ENCODE data around the gene MAEL.

The MAEL gene

DNA sequence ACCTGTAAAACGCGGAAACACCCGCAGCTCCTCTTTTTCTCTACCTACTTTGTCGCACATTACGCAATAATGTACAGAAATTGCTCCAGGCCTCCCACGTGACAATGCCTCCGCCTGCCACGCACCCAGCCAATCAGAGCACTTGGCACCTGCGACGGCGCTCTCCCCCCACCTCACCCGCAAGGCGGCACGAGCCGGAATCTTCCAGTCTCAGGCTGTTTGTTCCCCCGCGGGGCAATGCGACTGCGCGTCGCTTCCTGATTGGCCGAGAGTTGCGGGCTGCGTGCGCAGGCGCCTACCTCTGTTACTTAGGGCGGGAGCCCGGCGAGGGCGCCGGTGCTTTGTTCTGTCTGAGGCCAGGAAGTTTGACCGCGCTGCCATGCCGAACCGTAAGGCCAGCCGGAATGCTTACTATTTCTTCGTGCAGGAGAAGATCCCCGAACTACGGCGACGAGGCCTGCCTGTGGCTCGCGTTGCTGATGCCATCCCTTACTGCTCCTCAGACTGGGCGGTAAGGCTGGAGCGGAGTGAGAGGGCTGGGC lies at the start of gene MAEL:
Gene MAEL (plus strand): TSS at position 307 of the 542 bp plus-strand sequence. CDS start 73 bp downstream, at position 380.
- no peak for DNase-seq

DNA sequence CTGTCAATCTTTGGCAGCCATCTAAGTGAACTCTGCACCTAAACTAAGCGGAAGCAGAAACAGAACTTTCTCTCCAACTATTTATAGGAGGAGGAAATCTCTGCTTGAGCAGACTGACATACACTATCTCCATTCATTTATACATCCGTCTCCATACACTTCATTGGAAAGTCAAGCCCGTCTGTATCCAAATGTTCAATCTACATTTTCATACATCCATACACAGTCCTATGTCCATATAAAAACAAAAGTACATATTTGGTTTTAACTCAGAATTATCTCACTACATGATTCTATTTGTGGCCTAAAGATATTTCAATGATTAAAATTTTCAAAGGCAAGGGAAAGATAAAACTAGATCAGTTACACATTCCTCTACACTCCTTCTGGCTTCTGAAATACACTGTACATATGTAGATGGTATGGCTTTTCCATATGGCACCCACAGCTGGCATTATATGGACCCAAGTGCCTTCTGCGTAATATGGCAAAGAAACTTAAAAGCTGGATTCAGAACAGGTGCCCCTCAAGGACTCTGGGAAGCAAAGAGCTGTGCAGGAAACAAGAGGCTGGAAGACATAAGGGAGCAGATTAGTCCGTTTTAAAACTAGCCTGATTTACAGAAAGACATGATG lies 49.2 kb upstream of the MAEL start:
- DNase-seq, result no peak

DNA sequence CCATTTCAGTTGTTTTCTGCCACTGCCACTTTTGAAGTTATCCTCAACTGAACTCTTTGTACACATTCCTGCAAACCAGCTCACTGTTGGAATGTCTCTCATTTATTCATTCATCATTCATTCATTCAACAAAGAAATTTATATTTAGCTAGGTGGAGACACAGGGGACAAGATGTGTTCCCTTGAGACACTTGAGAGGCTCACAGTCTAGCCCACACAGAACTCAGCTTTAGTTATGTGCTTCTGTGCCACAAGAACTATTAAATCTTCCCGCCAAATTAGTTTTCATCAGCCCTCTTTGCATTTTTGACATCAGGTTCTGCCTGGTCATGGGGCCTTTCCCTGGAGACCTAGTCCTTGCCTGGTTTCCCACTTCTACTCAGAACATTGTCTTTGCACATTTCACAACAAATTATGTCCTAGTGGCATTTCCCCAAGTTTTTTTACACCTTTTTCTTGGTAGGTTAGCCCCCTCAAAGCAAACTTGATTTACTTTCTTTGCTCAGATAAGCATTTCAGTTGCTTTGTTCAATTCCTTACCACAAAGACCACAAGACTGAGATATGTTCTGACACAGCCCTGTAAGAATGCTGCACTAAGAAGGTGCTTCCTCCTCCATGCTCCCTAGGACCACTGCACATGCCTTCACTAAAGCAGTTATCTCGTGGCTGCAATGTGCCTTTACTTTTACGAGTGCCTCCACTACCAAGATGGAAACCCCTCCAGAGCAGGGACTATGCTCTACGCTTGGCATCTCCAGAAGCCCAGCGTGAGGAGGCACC lies 44.7 kb upstream of the MAEL start:
- DNase-seq, result no peak

DNA sequence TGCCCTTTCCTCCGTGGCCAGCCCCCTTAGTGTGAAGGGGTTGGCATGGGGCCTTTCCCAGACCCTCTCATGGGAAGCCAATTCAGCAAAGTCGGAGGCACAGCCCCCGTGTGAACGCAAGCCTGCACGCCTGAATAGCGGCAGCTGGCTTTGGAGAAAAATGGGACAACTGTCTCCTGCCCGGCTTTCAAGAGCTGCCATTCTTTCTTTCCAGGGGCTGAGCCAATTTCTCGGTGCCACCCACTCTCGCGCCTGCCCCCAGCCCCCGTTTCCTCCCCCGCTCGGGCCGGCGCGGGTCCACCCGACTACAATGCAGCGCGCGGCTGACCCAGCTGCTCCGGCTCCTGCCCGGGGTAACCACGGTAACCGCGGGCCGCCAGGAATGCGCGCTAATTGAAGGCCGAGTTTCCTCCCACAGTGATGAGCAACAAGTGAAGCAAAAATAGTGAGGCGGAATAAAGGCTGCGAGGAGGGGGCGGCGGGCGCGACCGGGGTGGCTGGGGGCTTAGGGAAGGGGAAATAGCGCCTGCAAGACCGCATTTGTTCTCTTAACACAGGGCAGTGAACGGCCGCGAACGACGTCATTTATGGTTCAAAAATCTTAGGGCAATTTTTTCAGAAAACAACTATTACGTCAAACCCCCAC lies 41.6 kb upstream of the MAEL start:
- peak; percentile 14 to 43 for DNase-seq

DNA sequence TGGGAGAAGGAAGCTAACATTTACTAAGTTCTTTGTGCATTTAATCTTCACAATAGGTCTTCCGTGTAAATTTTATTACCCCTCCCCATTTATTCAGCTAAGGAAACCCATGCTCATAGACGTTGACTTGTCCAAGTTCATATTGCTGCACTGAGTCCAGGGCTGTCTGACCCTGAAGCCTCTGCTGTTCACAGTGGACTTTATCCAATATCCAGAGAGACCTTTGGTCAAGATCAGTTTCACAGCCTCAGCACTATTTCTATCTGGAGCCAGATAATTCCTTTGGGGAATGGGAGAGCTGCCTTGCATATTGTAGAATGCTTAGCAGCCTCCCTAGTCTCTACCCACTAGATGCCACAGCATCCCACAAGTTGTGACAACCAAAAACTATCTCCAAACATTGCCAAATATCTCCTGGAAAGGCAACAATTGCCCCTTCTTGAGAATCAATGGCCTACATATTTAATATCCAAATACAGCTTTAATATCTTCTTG lies 40.2 kb upstream of the MAEL start:
- DNase-seq, result no peak

DNA sequence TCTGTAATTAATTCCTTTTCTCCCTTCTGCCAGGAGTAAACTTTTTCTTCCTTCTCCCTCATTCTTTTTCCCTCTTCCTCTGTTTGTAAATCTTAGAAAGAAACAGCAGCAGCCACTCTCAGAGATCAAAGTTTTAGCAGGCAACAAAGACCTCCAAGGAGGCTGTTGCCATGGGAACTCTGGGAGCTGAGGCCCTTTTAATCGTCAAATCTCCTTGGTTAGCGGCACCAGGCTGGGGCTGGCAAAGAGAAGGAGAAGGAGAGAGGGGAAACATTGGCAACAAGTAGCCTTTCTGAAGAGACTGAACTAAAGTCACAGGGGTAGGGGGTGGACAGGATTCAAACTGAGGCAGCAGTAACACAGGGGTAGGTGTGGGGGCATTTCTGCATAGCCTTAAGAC lies 38.9 kb upstream of the MAEL start:
- no peak for DNase-seq

DNA sequence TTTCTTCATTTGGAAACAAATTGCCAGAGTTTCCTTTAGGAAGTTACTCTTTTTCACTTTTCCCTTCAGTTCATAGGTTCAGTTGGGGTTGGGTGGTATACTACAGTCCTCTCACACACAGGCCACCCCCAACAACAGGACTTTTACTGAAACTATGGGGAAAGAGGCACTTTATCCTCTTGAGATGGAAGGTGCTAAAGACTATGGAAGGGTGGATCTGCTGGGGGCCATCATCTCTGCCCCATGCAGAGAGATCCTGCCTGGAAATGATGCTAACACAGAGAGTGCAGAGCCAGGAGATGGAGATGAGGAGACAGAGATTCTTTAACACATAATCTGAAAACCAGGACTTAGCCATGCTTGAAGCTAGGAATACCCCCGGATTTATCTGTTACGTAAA lies 38.0 kb upstream of the MAEL start:
- DNase-seq, result no peak

DNA sequence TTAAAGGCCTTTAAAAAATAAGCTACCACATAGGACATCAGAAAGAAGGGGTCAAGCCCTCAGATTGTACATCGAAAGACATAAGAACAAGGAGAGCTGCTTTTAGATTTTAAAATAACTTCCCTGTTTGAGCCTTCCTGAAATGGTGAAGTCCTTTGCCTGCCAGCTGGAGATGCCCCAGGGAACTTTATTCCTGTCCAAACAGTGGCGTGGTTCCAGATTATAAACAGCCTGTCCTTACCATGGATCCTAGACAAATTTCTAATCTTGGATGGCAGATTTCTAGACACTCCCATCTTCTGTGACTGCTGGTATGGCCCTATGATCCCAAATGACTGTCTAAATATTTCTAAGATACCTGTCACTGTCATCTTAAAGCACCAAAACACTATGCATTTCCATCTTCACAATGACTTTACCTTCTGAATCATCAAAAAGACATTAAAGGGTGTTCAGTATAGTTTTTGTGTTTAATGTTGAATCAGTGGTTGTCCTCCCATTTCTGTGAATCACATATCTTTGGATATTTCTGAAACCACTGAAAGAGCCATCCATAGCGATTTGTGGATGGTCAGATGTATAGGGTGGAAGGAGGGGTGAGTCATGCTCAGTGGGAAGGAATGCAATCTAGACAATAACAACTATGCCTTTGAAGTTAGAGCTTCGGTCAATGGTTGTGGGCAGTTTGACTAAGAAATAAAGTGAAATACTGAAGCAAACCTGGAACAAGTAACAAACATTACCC lies 36.9 kb upstream of the MAEL start:
- DNase-seq, result no peak

DNA sequence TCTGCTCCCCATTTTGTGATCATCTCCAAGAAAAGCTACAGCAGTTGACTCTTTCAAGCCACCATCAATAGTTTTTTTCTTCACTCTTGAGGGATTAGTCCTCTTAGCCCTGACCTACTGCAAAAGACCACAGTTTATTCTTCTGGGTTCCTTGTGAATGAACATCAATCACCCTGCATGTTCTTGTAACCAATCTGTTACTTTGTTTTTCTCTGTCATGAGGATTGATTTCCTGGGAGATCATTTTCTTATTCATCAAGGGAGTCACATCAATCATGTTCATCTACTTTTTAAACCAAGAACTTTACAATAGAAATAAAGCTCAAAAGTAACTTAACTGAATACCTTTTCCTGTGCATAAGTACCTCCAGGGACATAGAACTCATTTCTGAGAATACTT lies 35.6 kb upstream of the MAEL start:
- no peak for DNase-seq

DNA sequence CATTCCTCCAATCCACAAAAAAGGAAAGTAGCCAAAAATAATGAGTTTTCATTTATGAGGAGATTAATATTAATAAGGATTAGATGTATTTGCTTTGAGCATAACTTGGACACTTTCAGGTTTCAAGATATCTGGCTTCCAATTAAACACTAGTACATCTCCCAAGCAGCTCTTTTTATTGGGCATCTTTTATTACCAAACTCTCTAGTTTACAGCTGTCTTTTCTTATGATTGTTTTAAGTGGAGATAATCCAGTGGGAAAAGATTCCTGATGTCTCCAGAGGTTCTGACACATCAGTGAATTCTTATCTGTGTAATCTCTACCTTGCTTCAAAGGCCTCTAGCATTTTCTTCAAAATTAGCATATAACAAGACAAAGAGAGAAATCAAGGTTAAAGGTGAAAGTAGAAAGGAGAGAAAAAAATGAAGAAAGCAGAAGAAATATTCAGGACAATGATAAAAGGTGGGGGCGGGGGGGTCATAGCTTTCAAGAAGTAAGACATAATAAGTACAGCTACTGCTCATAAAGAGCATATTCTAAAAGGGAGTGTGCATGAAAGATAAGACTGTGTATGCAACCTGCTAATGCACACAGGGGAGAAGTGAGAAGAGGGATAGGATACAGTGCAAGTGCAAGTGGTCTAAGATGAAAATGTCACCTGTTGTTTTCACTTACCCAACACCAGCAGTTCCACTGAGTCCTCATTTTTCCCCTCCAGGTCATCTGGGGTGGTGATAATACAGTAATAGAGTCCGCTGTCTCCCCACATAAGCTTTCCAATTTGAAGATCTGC lies 32.8 kb upstream of the MAEL start:
- DNase-seq, result no peak

DNA sequence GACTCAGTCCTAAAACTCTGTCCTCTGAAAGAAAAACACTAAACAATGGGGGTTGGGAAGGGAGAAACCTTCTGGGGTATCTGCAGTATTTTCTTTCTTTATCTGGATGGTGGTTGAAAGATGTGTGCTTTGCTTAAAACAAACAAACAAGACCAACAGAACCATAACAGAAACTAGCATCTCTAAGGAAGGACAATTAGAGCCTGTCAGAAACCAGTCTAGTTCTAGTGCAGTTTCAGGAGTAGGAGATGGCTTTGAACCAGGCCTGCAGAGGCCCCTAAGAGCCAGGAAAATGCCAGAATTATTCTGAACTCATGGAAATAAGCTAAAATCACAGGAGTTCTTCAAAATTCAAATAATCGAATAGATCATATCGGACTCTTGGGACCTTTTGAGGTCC lies 32.2 kb upstream of the MAEL start:
- no peak for DNase-seq

DNA sequence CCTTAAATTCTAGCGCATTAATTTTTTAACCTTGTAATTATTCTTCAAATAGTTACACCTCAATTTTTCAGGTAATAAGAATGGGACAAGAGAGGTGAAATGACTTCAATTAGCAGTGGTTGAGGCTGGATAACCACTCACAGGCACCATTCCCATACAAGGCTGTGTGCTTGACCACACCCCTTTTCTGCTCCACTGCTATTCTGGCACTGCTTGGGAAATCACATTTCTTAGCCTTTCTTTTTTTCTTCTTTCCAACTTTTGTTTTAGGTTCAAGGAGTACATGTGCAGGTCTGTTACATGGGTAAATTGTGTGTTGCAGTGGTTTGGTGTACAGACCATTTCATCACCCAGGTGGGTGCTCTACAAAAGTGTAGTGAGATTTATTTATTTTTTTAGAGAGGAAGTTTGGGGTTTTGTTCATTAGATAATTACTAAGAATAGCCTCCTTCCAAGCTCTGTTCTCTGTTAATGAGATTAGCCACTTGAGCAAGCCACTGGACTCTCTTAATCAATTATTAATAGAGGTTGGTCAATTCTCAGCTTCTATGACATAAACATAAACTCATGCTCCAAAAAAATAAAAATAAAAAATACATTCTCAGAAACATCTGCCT lies 28.1 kb upstream of the MAEL start:
- DNase-seq, result no peak

DNA sequence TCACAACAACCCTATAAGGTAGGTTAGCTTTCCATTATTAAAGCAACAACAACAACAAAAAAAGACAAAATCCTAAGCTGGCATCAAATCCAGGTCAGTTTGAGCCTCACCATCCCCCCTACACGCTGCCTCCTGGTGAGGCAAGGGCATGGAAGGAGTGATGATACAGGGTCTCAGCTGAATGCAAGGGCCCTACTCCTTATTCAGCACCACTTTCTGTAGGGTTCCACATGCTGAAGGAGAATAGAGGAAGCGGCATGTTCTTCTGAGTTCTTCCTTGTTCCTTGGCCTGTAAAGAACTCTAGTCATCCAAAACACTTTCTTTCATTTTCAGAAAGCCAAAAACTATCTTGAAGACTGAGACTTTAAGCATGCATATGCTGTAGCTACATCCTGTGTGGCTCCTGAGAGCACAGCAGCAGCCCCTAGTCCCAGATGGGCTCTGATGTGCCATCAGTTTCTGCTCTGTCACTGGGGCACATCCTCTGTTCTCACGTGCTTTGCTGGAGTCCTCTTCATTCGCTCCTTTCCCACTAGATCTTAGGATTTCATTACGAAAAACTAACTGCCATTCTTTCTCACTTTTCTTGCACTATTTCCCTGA lies 19.9 kb upstream of the MAEL start:
- DNase-seq, result no peak

DNA sequence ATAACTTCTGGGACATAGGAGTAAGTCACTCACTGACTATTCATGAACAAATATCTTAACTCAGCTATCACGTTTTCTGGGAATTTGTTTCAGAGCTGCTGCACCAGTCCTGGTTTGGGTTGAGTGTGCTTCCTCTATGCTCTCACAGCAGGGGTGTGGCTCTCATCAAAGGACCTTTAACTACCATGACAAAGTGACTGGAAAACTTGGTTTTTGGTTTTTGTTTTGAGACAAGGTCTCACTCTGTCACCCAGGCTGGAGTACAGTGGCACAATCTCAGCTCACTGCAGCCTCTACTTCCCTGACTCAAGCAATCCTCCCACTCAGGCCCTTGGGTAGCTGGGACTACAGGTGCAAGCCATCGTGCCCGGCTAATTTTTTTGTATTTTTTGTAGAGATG lies 17.8 kb upstream of the MAEL start:
- DNase-seq, result no peak

DNA sequence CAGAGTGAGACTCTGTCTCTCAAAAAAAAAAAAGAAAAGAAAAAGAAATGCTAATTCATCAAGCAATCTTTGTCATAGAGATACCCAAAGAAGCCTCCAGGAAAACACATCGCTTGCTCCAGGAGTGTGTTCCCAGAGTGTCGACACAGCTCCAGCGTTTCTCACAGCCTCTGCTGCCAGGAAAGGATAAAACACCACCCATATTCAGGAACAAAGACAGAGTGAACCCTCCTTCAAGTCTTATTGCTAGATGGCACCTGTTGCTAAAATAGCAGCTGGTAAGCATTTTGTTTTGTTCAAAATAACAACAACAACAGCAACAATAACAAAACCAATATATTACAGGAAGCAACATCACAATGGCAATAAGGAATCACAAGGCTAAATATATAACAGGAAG lies 16.9 kb upstream of the MAEL start:
- no peak for DNase-seq

DNA sequence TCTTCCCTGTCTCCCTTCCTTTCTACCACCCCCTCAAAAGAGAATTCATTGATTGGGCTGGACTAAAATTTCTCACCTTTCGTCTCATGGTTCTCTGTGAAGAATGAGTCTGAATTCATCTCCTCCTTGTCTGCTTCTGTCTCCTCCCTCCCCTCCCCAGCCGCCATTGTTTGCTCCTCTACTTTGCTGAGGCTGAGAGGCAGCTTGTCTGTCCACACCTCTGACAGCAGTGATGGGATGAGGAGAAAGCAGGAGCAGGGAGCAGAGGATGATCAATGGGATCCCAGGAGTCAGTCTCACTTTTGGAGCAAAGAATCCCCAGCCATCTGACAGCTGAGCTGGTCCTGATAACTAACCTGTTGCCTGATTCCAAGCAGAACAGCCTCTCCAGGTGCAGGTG lies 16.3 kb upstream of the MAEL start:
- DNase-seq, result no peak

DNA sequence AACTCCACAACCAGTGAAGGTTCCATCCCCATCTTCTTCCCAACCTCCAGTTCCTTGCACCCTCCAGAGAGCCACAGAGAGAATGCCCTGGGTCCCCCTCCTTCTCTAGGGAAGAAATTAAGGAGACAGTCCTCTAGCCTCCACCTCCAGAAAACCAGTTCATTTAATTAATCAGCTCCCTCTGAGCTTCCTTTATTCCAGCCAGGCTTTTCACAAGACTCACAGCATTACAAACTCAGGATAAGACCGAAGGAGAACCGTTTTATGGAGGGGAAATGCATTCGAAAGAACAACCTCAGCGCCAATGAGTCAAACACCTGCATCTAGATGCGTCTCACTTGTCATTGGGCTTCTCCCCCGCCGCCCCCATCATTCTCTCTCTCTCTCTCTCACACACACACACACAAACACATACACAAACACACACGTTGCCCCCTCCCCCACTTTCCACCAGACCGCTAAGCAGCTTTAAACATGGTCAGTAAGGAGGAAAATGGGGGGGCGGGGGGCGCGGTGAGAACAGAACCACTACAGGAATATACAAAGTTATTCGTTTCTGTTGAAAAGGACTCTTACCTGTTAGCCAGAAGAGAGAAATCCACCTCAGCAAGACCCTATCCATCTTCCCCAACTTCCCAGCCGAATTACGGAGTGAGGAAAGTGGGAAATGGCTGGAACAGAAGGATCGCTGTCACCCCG lies 14.3 kb upstream of the MAEL start:
- no peak for DNase-seq

DNA sequence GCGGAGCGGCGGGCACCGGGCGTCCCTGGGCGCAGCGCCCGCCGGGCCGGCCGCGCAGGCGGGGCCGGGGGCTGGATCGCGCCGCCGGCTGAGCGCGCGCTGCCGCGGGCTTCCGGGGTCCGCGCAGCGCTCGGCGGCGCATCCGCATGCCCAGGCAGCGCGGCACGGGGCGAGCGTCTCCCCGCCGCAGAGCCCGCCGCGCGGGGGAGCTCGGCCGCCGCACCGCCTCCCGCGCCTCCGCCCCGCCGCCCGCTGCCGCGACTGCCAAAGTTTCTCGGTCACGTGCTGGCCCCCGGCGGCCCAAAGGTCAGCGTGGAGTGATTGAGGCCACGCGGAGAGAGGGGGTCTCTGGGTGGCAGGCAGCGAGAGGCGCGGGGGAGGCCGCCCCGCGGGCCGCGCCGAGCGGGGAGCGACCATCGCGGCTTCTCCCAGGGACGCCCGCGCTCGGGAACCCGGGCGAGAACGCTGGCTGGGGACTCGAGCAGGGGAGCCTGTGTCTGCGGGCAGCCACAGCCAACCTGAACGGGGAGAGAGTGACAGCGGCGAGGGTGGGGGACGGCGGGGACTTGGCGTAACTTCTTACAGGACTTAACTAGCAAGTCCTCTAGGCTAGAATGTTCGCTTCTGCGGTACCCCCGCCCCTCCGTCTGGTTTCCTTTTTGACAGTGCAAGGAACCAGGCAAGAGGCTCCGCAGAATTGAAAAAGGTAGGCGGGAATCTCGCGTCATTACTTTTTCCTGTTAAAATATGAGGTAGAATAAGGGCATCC lies 13.5 kb upstream of the MAEL start, which contains the start of gene ILDR2:
Gene ILDR2 (minus strand): TSS at position 180 of the 769 bp plus-strand sequence. CDS start 272 bp downstream, outside the sequence.
- DNase-seq, result peak; percentile 29 to 45

DNA sequence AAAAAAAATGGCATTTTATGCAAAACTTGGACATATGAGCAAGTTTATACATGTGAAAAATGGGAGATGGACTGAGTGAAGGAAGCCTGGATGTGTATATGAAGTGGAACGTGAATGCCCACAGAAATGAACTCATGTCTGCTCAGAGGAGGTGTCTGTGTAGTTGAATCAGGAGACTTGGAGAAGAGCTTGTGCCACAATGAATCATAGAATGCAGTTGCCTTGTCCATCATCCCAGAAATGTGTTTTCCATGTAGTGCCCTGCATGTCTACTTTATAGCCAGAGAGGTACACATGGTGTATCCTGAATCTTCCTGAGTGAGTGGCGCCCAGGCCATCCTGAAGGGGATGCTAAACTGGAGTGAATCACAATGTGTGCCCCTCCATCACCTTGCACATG lies 11.1 kb upstream of the MAEL start:
- DNase-seq, result no peak

DNA sequence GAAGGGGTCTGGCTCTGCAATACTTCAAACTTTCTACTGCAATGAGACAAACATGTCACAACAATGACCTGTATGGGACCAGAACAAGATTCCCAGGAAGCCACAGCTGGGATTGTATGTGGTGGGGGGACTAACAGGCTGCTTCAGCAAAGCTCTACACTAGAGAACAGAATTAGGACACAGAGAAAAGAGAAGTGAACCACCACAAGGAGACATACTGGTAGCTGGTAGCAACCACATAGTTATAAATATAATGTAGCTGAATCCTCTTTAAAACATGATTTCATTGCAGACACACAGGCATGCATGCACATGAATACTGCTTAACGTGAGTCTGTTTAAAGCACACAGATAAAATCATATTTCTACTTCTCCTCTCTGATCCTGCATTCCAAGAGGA lies 10.3 kb upstream of the MAEL start:
- DNase-seq, result no peak

All from NCI-H2081 (cell line).